Endothelial cell of umbilical vein (primary cell): Measurements from ENCODE around the gene SGSH. TPM values are rescaled to one million over a fixed set of nuclear protein-coding genes. Genes with fewer than 3 reads are reported as not detected.

Experiments used
- BruUV-seq: library from RNA; stranded (reverse); fragments of 400-500 nt; replicated peaks from 2 replicates; lab custom pipeline; 2021; lab: Mats Ljungman, UMichigan
- CTCF ChIA-PET: fragments of 300-600, 350-600 bp; sonication (Branson Sonifier 250); formaldehyde crosslinking; loops from one replicate; lab custom pipeline; 2021; ENCODE audit warnings: antibody characterized with exemption, inconsistent platforms; lab: Charles Lee
- POLR2A ChIA-PET: fragments of 300-600, 350-600 bp; sonication (Branson Sonifier 250); formaldehyde crosslinking; loops from one replicate; lab custom pipeline; 2021; ENCODE audit warnings: antibody characterized with exemption, inconsistent platforms; lab: Charles Lee
- DNase-seq: peaks from one replicate; pipeline ENCODE4 v3.0.0-alpha.2; 2011; ENCODE audit warnings: low read depth, low spot score
- FAIRE-seq: peaks from 2 replicates; lab custom pipeline; 2011; peaks lifted over from hg19 to GRCh38; lab: Jason Lieb, UNC
- H2AFZ ChIP-seq: 2 replicates; pipeline ENCODE4 v1.6.0; 2012; ENCODE audit warnings: low read depth, low read length, control low read depth, inconsistent platforms
- H3K27ac ChIP-seq: 2 replicates; pipeline ENCODE4 v1.5.1; 2011; ENCODE audit warnings: low read depth, mild to moderate bottlenecking, control low read depth, low read length, moderate library complexity; ENCODE audit not compliant: insufficient read depth
- H3K27me3 ChIP-seq, 2 experiments: 2 replicates each; pipeline versions ENCODE4 v1.6.0 to v1.6.1; 2011; ENCODE audit warnings: low read length in 2 of 2, mixed read lengths in 1 of 2; ENCODE audit not compliant: control insufficient read depth in 2 of 2, insufficient read depth in 2 of 2
- H3K36me3 ChIP-seq, 2 experiments: 2 replicates in 1 of 2; 3 replicates in 1 of 2; pipeline ENCODE4 v1.5.1; 2011; ENCODE audit warnings: low read length in 2 of 2, mild to moderate bottlenecking in 1 of 2, moderate library complexity in 1 of 2; ENCODE audit not compliant: control insufficient read depth in 2 of 2, insufficient read depth in 2 of 2; ENCODE audit errors: extremely low read depth in 1 of 2
- H3K4me1 ChIP-seq: 3 replicates; pipeline ENCODE4 v1.5.1; 2011; ENCODE audit warnings: mild to moderate bottlenecking, low read length; ENCODE audit not compliant: control insufficient read depth, insufficient read depth; ENCODE audit errors: extremely low read depth
- H3K4me2 ChIP-seq: 2 replicates; pipeline ENCODE4 v1.6.1; 2011; ENCODE audit warnings: low read length, control low read depth, mixed read lengths; ENCODE audit not compliant: insufficient read depth
- H3K4me3 ChIP-seq, 3 experiments: fragments of 200-600 bp in 1 of 3; sonication (generic), shearing (Covaris generic) in 1 of 3; replicated peaks in 1 of 3; 2 replicates each; pipeline ENCODE4 v1.5.1; 2011 to 2016; ENCODE audit warnings: control low read depth in 3 of 3, low read length in 3 of 3, mild to moderate bottlenecking in 2 of 3, inconsistent platforms in 1 of 3, low read depth in 1 of 3, moderate library complexity in 1 of 3; ENCODE audit not compliant: insufficient read depth in 1 of 3
- H3K79me2 ChIP-seq: 2 replicates; pipeline ENCODE4 v1.6.0; 2012; ENCODE audit warnings: low read length, inconsistent platforms; ENCODE audit not compliant: control insufficient read depth, insufficient read depth
- H3K9ac ChIP-seq: replicated peaks from 2 replicates; pipeline ENCODE3; 2011; ENCODE audit warnings: low read length, control low read depth; ENCODE audit not compliant: insufficient read depth; ENCODE audit errors: extremely low read depth
- H3K9me1 ChIP-seq: replicated peaks from 3 replicates; pipeline ENCODE4 v1.6.0; 2011; ENCODE audit warnings: mild to moderate bottlenecking, low read length; ENCODE audit not compliant: control insufficient read depth, insufficient read depth; ENCODE audit errors: extremely low read depth
- H3K9me3 ChIP-seq: replicated peaks from 2 replicates; pipeline ENCODE4 v1.5.1; 2012; ENCODE audit warnings: low read length, inconsistent platforms; ENCODE audit not compliant: control insufficient read depth, insufficient read depth
- H4K20me1 ChIP-seq: replicated peaks from 2 replicates; pipeline ENCODE3; 2011; ENCODE audit warnings: mild to moderate bottlenecking, low read length; ENCODE audit not compliant: control insufficient read depth, insufficient read depth; ENCODE audit errors: extremely low read depth
- CTCF ChIP-seq, 2 donors: IDR thresholded peaks; 1 replicate in 1 of 2; 2 replicates in 1 of 2; pipeline ENCODE4 v1.5.1; 2011; ENCODE audit warnings: low read length in 2 of 2, mild to moderate bottlenecking in 2 of 2, moderate library complexity in 2 of 2, control low read depth in 1 of 2, inconsistent platforms in 1 of 2, low read depth in 1 of 2; ENCODE audit not compliant: insufficient read depth in 1 of 2; ENCODE audit errors: extremely low read depth in 1 of 2
- EZH2 ChIP-seq: IDR thresholded peaks from 2 replicates; pipeline ENCODE4 v1.6.1; 2012; ENCODE audit warnings: borderline replicate concordance, low read depth, mild to moderate bottlenecking, moderate library complexity, low read length, inconsistent platforms; ENCODE audit not compliant: severe bottlenecking
- FOS ChIP-seq: IDR thresholded peaks from 2 replicates; pipeline ENCODE4 v1.6.1; 2011; ENCODE audit warnings: mild to moderate bottlenecking, low read length, moderate library complexity, borderline replicate concordance; ENCODE audit not compliant: insufficient read depth
- GATA2 ChIP-seq: IDR thresholded peaks from 2 replicates; pipeline ENCODE4 v1.7.0; 2011; ENCODE audit warnings: low read depth, mild to moderate bottlenecking, moderate library complexity, mixed read lengths, low read length; ENCODE audit not compliant: insufficient read length, insufficient read depth
- JUN ChIP-seq: IDR thresholded peaks from 2 replicates; pipeline ENCODE4 v1.6.1; 2011; ENCODE audit warnings: borderline replicate concordance, low read depth; ENCODE audit not compliant: insufficient read length, insufficient read depth
- MAX ChIP-seq: IDR thresholded peaks from 2 replicates; pipeline ENCODE4 v1.6.1; 2011; ENCODE audit not compliant: insufficient read depth, insufficient read length
- MYC ChIP-seq: IDR thresholded peaks from one replicate; pipeline ENCODE4 v1.6.1; 2011; ENCODE audit warnings: mild to moderate bottlenecking, low read depth, low read length
- POLR2A ChIP-seq: IDR thresholded peaks from 2 replicates; pipeline ENCODE4 v1.6.1; 2012; ENCODE audit warnings: low read depth, mild to moderate bottlenecking, control low read depth, low read length
- POLR2AphosphoS5 ChIP-seq: IDR thresholded peaks from 2 replicates; pipeline ENCODE4 v1.6.1; 2012; ENCODE audit warnings: low read depth, mild to moderate bottlenecking, control low read depth, low read length, moderate library complexity; ENCODE audit not compliant: insufficient read depth
- dilution Hi-C: fragments of 300-500 bp; cut with MboI; formaldehyde crosslinking; loops from one replicate; pipeline ENCODE4 v1.15.0; 2019; ENCODE audit warnings: low sequenced_read_pairs; ENCODE audit not compliant: extremely low pct_ligation_motif_present
- intact Hi-C: fragments of 100-400 bp; cut with micrococcal nuclease; formaldehyde crosslinking; loops from one replicate; pipeline ENCODE4 v1.10.0; 2022
- polyA plus RNA-seq, 4 experiments: library from polyadenylated mRNA; depleted of rRNA in 3 of 4; stranded (reverse) in 3 of 4; unstranded in 1 of 4; fragments of >200 nt; gene quantifications; 2 replicates each; pipeline versions ENCODE4 v1.2.1 to v1.2.3, GENCODE V29; 2011 to 2012; ENCODE audit warnings: missing spikeins in 1 of 4
- total RNA-seq: library from RNA; stranded (reverse); gene quantifications from 2 replicates; pipeline ENCODE4 v1.2.3, GENCODE V29; 2021

Gene SGSH
- total and polyA plus RNA-seq, 2 donors (not counting 3 experiments of a cell fraction or from before 2014, with no cell fraction given): 81.4 to 217 TPM

DNA sequence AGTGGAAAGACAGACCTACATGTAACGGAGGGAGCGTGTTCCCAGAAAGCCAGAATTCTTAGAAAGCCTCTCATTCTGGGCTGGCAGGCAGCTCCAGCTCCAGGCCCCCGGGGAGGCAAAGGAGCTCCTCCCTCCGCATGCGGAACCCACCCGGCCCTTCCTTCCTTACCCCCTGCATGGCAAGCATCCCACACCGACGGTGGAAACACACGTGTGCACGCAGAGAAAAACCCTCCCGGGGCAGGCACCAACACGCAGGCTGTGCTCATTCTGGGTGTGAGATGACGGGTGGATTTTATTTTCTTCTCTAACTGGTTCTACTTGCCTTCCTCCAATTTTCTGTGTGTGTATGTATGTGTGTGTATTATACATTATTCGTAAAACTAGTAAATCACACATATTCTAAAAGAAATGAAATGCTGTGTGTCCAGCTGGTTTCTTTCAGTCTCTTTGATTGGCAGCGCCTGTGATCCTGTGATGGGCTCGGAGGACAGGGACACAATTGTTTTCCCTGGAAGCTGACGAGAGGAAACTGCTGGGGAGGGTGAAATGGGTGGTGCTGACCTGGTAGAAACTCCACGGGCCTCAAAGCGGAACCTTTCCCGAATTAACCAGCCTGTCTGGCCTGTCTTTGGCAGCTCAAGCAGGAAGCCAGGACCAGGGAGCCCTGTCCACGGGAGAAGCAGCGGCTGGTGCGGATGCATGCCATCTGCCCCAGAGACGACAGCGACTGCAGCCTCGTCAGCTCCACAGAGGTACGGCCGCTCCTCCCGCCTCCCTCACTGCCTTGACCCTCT lies 28.1 kb downstream of the SGSH start:
- no TSS peak for BruUV-seq
- no peaks in the 10 kb centered on the region for H3K36me3 ChIP-seq
- no peak overlapping the region for H3K27ac ChIP-seq
- dilution Hi-C loops: no loop called here
- POLR2A ChIA-PET: no interaction called here
- intact Hi-C loops: no loop called here
- peak overlapping the region; percentile 10 for H2AFZ ChIP-seq
- DNase-seq (peak; percentile 8), FAIRE-seq (no peak)
- no peaks in the 10 kb centered on the region for H3K9me3 ChIP-seq
- CTCF ChIA-PET: interaction anchor here (1.0 to 1.5 kb wide), 4 partner anchors 11 to 99 kb away, joined by 3 to 5 read pairs (median 4); no protein-coding TSS in a partner anchor
- no peak overlapping the region for H3K4me2 ChIP-seq
- no peak for TF ChIP-seq MYC
- TF ChIP-seq GATA2: no peak
- TF ChIP-seq POLR2AphosphoS5: no peak
- no peak for TF ChIP-seq MAX
- no peak for TF ChIP-seq POLR2A
- no peak for TF ChIP-seq JUN
- TF ChIP-seq FOS: no peak
- no peak for TF ChIP-seq EZH2
- no peak for TF ChIP-seq CTCF (IDR thresholded peaks at IDR 0.05; ENCODE audit: extremely low read depth in 1 of 2, insufficient read depth in 1 of 2, low read depth in 1 of 2, low read length in 2 of 2)
- H3K9ac ChIP-seq: no peak overlapping the region
- H3K9me1 ChIP-seq: no peaks in the 10 kb centered on the region
- peaks cover 0 to 5% of the 10 kb centered on the region in 2 experiments for H3K27me3 ChIP-seq
- H3K4me3 ChIP-seq: no peak overlapping the region
- H3K79me2 ChIP-seq: no peaks in the 10 kb centered on the region
- no peaks in the 10 kb centered on the region for H3K4me1 ChIP-seq
- H4K20me1 ChIP-seq: no peaks in the 10 kb centered on the region
